HG03521 (cell line): ENCODE results near the gene CEP135.
"Not testable (repeated sequence)": the region's sequence is repeated elsewhere in the genome, so short reads cannot be mapped to it uniquely, and the experiment has no call there.

ENCODE experiments used
- ATAC-seq: cut with Tn5 transposase; IDR thresholded peaks from one replicate; pipeline ENCODE4 v1.9.1; 2021; ENCODE audit warnings: mild to moderate bottlenecking, moderate library complexity; ENCODE audit not compliant: unreplicated experiment

The CEP135 gene

DNA sequence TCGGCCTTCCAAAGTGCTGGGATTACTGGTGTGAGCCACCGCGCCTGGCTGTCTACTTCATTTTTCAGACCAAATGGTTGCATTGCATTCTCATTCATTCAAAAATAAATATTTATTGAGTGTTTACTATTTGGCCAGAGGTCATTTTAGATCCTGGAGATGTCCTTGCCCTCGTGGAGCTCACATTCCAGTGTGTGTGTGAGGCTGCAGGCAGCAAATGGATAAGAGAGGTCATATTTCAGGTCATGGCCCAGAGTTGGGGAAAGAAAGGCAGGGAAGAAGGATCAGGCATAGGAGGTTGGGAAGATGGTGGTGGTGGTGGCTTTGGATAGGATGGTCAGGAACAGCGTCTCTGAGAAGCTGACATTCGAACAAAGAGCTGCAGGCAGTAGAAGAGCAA lies 119.1 kb downstream of the CEP135 start:
- no peak for ATAC-seq

DNA sequence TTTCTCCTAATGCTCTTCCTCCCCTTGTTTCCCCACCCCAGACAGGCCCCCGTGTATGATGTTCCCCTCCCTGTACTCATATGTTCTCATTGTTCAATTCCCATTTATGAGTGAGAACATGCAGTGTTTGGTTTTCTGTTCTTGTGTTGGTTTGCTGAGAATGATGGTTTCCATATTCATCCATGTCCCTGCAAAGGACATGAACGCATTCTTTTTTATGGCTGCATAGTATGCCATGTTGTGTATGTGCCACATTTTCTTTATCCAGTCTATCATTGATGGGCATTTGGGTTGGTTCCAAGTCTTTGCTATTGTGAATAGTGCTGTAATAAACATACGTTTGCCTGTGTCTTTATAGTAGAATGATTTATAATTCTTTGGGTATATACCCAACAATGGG lies 124.0 kb downstream of the CEP135 start:
- ATAC-seq: not testable (repeated sequence)

DNA sequence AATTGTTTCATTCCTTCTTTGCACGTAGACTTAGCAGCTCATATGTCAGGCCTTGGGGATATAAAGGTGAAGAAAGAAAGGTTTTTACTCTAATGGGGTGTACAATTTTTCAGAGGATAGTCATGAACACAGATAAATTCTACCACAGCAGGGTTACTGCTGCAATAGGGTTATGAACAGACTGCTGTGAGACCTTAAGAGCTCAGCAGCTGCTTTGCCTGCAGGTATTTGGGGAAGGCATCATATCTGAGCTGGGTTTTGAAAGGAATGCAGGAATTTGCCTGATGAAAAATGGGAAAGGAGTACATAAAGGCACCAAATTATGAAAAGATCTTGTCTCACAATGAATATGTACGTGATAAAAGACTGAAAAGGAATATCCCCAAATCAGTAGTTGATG lies 128.9 kb downstream of the CEP135 start:
- no peak for ATAC-seq

DNA sequence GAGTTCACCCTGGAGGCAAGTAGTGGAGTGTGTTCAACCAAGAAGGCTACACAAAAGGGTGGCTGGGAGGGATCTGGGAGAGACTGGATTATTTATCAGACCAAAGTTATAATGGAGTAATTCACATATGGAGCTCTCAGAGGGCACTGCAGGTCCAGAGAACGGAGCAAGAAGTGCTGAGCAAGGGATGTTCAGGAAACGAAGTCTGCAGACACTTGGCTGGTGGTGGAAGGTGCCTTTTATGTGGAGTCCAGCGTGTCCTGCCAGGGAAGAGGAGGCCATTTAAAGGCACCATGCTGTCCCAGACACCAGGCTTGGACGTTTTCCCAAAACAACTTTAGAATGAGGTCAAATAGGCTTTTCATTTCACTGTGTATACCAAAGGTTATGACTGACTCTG lies 130.1 kb downstream of the CEP135 start:
- no peak for ATAC-seq

DNA sequence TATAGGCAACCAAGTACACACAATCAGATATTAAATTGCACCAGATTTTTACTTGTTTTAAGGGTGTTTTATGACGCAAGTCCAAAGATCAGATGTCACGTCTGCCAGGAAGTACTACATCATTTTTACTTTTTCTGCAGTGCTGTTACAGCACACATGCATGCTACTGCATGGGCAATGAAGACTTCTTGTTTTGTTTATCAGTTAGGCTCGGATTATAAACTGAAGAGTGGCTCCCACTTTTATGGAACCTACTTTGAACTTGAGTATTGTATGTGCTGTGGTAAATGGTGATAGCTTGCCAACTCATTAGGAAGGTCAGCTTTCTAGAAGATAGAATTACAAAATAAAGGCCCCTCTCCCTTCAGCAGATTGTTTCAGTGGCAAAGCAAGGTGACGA lies 131.6 kb downstream of the CEP135 start:
- no peak for ATAC-seq

DNA sequence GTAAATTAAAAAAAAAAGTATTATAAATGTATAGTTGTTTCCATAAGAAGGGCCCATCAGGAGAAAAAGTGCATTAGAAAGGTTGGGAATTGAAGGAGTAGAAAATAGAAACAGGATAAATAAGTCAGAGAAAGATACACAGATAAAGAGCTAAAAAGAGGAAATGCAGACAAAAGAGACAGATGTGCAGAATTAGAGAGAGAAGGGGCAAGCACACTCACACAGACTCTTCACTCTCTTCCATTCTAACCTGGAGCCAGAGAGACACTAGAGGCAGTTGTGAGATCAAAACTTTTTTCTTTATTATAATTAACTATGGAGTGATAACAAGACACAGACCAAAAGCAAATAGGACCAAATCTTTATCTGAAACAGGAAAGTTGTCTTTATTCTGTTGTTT lies 134.1 kb downstream of the CEP135 start:
- no peak for ATAC-seq
